Measurements from ENCODE around the gene KLHL29.

KLHL29 gene

DNA sequence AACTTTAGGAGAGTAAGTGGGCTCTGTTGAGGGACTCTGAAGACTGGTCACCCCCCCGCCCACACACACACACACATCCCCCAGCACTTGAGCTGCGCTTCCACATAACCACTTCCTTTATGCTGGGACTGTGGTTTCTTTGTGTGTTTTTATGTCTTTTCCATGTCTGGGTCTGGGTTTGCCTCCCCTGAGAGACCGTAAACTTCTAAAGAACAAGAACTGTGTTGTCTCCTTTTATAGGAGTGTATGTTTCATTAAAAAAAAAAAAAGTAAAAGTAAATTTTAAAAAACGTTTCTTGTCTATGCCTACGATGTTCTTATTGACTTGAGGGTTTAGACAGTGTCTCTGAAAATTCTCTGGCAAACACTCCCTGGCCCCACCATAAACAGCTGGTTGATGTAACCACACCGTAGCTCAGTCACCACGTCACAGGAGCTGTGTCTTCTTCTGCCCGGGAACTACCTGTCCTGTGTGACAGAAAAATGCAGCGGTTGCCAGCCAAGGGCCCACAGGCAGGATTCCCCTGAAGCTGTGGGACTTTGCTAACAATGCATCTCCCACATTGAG lies 68.0 kb downstream of the KLHL29 start:
- no peak for FAIRE-seq

- no peak for FAIRE-seq
These were observed 68.5 kb downstream of the KLHL29 start for GRCh38 chr2:23453432-23453831.

DNA sequence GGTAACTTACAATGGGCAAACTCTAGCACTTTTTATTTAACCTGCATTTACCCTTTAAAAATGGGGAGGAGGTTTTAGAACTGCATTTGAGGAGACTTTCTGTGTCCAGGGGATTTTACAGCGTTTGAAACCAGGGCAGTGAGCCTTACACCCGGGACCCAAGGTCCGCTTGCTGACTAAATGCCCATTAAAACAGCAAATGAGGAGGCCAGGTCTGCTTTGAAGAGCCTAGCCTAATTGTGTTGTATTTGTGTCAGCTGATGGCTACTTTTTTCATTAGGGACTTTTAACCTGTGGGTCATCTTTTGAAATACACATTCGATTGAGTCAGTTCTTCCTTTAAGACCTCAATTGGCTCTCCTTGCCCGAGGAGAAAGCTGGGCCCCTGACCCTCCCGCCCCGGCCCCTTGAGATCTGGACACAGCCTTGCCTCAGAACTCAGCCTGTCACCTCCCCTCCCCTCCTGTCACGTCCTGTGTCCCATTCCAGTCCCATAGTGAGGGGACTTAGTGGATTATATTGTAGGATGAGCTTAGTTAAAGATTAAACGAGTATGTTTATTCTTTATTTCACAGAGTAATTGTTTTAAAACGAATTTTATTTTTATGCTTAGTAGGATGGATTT lies 69.0 kb downstream of the KLHL29 start:
- no peak for FAIRE-seq

DNA sequence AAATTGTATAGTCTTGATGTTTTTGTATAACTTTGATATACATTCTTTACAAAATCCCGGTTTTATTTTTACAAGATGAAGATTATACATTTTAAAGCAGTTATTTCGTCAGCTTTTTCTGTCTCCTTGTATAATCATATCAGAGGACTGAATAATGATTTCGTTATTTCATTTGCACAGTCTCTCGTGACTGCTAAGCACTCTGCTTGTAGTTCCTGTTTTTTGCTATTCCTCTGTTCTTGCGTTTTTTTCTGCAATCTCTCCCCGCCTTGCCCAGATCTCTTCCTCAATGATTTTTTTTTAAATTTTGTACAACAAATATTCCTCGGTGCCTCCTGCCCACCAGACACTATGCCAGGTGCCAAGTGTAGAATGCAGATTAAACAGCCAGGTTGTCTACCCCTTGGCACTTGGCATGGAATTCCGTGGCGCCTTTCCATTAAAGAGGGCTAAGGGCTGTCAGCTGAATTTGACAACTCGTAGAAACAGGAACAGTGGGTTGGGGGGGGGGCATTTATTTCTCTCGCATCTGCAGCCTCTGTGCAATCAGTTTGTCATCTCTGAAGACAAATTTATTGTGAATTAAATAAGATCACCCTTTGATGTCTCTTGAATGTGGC lies 69.6 kb downstream of the KLHL29 start:
- no peak for FAIRE-seq

DNA sequence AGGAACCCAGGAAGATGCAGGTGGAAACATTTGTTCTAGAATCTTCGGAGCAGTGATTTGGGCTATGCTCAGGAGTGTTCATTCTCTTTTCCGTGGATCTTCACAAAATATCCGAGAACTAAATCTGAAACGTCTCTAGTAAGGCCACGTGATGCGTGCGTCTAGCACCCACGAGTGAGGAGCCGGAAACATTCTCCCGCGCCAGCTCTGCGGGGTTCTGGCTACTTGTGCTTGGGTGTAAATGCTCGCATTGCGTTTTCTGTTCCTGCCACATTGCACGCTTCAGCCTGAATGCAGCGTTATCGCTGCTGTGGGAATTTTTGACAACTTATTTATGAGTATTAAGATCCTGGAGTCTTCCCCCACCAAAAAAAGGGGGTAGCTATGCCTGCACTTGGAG lies 71.4 kb downstream of the KLHL29 start:
- FAIRE-seq: no peak

- no peak for FAIRE-seq
These were observed 72.1 kb downstream of the KLHL29 start for GRCh38 chr2:23456881-23457760.

DNA sequence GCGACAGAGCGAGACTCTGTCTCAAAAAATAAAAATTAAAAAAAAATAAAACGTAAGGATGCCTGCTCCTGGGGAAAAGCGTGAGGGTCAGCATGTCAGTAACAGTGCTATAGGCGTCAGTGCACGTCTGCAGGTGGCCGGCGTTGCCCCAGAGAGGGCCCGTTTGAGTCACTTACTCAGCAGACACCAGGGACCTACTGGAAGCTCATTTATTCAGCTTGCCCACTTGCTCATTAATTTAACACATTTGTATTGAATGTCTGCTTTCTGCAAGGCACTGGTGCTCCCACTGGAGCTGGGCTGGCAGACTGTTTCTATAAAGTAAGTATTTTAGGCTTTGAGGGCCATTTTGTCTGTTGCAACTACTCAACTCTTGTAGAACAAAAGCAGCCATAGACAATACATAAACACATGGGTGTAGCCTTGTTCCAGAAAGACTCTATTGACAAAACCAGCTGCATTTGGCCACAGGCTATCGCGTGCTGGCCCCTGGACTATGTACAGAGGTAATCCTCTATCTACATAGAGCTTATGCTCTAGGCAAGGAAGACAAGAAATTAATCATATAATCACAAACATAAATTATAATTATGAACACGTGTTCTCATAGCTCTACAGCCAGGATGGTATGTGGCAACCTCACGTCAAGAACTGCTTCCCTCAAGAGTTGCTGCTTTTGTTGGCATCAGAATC lies 73.2 kb downstream of the KLHL29 start:
- no peak for FAIRE-seq

DNA sequence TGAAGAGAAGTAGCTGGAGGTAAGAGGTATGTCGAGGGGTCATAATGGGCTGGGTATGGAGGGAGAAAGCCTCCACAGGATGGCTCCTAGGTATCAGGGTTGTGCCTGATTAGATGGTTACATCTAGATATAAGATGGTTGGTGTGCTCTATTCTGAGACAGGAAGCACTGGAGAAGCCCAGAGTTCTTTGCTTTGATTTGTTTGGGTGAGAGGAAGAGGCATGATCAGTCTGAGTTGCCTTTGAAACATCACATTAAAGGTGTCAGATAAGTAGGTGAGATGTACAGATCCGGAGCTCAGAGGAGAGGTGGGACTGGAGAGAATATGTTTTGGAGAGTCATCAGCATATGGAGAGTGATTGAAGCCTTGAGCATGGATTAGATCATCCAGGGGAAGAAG lies 74.1 kb downstream of the KLHL29 start:
- no peak for FAIRE-seq

- no peak for FAIRE-seq
These were observed 75.2 kb downstream of the KLHL29 start for GRCh38 chr2:23460228-23460627.

DNA sequence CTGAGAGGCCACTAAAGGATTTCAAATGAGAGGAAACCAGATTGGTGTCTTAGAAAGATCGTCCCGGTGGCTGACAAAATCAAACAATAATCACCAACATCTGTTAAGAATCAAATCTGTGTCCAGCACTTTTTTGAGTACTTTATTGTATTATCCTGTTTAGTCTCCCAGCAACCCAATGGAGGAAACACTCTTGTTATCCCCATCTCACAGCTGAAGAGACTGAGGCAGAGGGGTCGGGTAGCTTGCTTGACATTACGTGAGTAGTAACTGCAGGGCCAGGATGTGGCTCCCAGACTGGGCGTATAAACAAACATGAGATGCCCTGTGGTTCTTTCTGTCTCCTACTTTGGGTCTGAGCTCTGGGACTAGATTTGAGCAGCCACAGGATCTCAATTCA lies 76.0 kb downstream of the KLHL29 start:
- FAIRE-seq: no peak

DNA sequence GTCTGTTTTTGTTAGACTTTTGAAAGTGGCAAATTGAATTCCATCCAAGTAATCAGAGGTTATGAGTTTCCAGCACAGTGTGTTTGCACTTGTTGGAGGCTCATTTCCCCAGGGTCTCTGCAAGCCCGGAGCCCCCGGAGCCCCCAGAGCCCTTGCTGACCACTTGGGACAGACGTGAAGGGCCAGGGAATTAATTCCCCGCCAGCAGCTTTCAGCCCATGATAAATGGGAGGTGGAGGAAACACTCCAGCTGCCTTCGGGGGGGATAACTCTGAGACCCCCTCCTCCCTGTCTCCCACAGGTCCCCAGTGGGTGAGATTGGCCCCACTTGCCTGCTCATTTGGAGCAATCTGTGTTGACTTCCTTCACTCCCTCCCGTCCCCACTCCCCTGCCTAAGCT lies 79.2 kb downstream of the KLHL29 start:
- FAIRE-seq: no peak

GRCh38 chr2:23464905-23465537 lies 80.0 kb downstream of the KLHL29 start:
- FAIRE-seq: no peak

DNA sequence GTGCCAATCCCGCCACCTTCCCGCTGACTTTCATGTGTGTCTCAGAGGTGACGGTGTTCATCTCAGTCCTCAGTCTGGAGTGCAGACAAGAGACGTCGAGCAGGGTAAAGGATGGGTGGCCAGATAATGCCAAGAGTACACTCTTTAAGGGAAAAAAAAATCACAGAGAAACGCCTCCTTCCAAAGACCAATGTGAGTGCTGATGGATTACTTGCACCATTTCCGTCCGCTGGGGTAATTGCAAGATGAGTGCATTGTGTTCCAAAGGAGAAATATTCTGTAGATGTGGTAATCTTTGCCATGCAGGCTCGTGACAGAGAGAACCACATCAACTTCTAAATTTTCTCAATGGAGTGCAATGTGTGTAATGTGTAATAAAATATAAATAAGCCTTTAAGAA lies 81.0 kb downstream of the KLHL29 start:
- FAIRE-seq: no peak

- no peak for FAIRE-seq
These were observed 82.6 kb downstream of the KLHL29 start for GRCh38 chr2:23467618-23468017.

DNA sequence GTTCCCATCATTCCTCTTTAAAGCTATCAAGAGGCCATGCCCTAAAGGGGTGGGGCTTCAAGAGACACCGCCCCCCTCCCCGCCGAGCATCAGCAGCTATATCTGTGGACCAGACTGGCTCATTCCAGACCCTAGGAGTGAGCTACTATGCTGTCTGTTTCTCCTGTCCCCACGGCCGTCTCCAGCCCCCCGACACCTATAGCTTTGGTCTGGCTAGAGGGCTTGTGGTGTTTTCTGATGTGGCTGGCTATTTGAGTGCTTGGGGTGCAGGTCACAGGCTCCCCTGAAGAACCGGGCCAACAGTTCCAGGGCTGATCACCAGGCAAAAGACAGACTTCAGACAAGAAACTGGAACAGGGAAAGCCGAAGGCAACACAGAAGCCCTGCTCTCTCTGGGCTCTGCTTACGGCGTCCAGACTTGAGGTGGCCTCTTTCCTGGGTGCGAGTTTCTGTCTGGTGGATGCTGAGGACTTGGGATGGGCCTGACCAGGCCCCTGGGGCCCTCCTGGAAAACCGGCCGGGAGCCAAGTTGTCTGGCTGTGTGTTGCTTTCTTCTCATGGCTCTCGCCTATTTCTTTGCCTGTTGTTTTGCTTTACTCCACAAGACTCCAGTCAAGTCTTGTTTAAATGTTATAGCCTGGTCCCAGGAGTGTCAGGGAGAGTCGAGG lies 83.6 kb downstream of the KLHL29 start:
- FAIRE-seq: no peak

DNA sequence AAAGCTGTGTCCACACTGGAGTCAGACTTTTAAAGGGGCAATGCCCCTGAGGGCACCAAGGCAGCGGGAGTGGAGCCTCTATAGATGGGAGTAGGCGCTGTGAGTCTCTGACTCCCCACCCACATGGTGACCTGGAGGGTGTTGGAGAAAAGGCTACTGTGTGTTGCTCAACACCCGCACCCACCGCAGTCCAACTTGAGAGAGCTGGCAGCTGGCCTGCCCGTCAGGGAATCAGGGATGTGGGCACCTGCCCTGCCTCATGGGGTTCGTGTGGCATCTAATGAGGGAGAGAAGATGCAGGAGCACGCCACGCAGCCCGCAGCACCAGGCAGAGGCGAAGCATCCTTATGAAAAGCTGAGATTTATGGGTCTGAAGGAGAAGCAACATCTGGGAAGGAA lies 84.2 kb downstream of the KLHL29 start:
- FAIRE-seq: no peak

DNA sequence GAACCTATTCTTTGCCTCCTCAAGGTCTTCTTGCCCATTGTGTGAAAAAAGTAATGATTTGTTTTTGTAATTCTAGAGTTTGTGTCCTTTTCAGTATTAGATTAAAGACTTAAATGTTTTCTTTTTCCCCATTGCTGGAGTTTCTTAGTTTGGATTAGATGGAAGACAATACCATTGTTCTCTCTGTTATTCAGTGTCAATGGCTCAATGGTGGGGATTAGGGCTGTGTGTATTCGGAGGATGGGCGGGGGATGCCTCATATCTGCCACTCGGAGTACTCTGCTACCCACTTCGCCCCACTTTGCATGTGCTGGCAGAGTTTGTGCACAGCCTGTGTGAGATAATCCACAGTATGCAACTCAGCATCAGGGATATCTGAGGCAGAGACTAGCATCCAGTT lies 90.1 kb downstream of the KLHL29 start:
- no peak for FAIRE-seq

DNA sequence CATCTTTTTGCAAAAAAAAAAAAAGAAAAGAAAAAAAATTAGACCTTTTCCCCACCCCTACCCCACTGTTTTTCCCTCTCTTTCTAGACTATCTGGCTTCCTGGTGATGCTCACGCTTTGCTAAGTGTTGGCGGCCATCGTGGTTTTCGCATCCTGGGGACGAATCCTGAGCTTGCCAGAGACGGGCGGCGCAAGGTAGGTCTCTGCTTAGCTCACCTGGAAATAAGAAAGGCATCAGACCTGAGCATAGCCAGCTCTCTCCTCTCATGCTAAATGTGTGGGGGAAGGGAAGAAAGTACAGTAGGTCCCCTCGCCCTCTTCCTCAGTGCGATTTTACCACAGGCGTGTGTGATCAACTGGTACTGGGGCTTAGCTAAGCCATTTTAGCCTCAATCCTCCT lies 90.5 kb downstream of the KLHL29 start:
- no peak for FAIRE-seq

DNA sequence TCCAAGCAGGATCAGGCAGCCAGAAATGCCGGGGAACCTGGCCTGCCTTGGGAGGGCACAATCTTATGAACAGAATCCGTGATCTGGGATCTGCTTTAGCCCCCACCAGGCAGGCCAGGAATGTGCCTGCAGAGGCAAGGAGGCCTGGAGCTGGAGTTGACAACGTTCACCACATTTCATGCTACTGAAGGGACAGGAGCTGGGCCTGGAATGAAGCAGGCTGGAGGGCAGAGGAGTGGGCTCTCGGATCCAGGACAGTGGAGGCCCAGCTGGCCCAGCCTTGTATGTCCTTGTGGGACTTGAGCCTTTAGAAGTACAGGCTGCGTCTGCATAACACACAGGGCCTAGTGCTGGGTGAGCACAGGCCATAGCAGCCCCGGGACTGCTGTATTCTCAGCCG lies 91.8 kb downstream of the KLHL29 start:
- no peak for FAIRE-seq

DNA sequence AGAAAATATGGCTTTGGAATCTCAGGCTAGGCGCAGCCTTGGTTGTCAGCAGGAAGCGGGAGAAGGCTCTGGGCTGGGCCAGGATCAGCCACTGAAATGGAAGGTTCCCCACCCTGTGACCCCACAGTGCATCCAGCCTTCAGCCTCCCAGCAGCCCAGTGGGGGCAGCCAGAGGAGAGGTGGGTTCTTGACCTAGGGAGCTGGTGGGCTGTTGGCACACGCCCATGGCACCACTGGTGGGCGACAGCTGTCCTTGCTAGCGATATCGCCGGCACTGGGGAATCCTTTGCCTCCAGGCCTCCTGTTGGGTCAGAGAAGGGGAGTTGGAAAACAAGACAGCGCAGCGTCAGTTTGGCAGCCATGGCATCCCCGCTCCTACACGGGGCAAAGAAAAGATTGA lies 92.4 kb downstream of the KLHL29 start:
- FAIRE-seq: no peak

GRCh38 chr2:23478087-23478932 lies 93.3 kb downstream of the KLHL29 start:
- no peak for FAIRE-seq
